Keratinocyte (primary cell): ENCODE measurements around the gene LYVE1. TPM values are rescaled to one million over a fixed set of nuclear protein-coding genes. Genes with fewer than 3 reads are reported as not detected.

Experiments used
- DNase-seq: peaks from one replicate; pipeline ENCODE4 v3.0.0-alpha.2; 2011; ENCODE audit warnings: low read depth, missing footprints, low spot score
- FAIRE-seq: peaks from 2 replicates; lab custom pipeline; 2011; peaks lifted over from hg19 to GRCh38; lab: Jason Lieb, UNC
- H2AFZ ChIP-seq: 2 replicates; pipeline ENCODE4 v1.6.0; 2012; ENCODE audit warnings: low read length, control low read depth, inconsistent platforms; ENCODE audit not compliant: control insufficient read depth
- H3K27ac ChIP-seq: 2 replicates; pipeline ENCODE4 v1.5.1; 2011; ENCODE audit warnings: low read length; ENCODE audit not compliant: control insufficient read depth, insufficient read depth
- H3K27me3 ChIP-seq: 3 replicates; pipeline ENCODE4 v1.6.0; 2011; ENCODE audit warnings: low read length; ENCODE audit not compliant: control insufficient read depth, insufficient read depth; ENCODE audit errors: extremely low read depth
- H3K36me3 ChIP-seq, 2 experiments: 2 replicates in 1 of 2; 3 replicates in 1 of 2; pipeline ENCODE4 v1.5.1; 2011; ENCODE audit warnings: low read length in 2 of 2, mild to moderate bottlenecking in 1 of 2; ENCODE audit not compliant: control insufficient read depth in 2 of 2, insufficient read depth in 2 of 2; ENCODE audit errors: extremely low read depth in 1 of 2
- H3K4me1 ChIP-seq: 3 replicates; pipeline ENCODE4 v1.5.1; 2011; ENCODE audit warnings: low read length; ENCODE audit not compliant: control insufficient read depth, insufficient read depth; ENCODE audit errors: extremely low read depth
- H3K4me2 ChIP-seq: 3 replicates; pipeline ENCODE4 v1.6.0; 2011; ENCODE audit warnings: low read depth, low read length; ENCODE audit not compliant: control insufficient read depth, insufficient read depth; ENCODE audit errors: extremely low read depth
- H3K4me3 ChIP-seq, 3 experiments: fragments of 200-600 bp in 1 of 3; sonication (generic) in 1 of 3; 2 replicates in 2 of 3; 3 replicates in 1 of 3; pipeline ENCODE4 v1.5.1; 2011 to 2016; ENCODE audit warnings: low read length in 3 of 3, mild to moderate bottlenecking in 3 of 3, control low read depth in 2 of 3, inconsistent platforms in 1 of 3, low read depth in 1 of 3, mixed read lengths in 1 of 3, mixed run types in 1 of 3, moderate library complexity in 1 of 3; ENCODE audit not compliant: control insufficient read depth in 2 of 3, insufficient read depth in 2 of 3; ENCODE audit errors: extremely low read depth in 1 of 3
- H3K79me2 ChIP-seq: 2 replicates; pipeline ENCODE4 v1.6.0; 2012; ENCODE audit warnings: low read length; ENCODE audit not compliant: control insufficient read depth, insufficient read depth
- H3K9ac ChIP-seq: 3 replicates; pipeline ENCODE4 v1.6.0; 2011; ENCODE audit warnings: low read length; ENCODE audit not compliant: control insufficient read depth, insufficient read depth; ENCODE audit errors: extremely low read depth
- H3K9me1 ChIP-seq: 3 replicates; pipeline ENCODE4 v1.6.0; 2011; ENCODE audit warnings: low read length; ENCODE audit not compliant: control insufficient read depth, insufficient read depth; ENCODE audit errors: extremely low read depth
- H3K9me3 ChIP-seq: 2 replicates; pipeline ENCODE4 v1.5.1; 2012; ENCODE audit warnings: low read depth, low read length; ENCODE audit not compliant: control insufficient read depth
- H4K20me1 ChIP-seq: 3 replicates; pipeline ENCODE4 v1.6.0; 2011; ENCODE audit warnings: low read length; ENCODE audit not compliant: control insufficient read depth, insufficient read depth; ENCODE audit errors: extremely low read depth
- EZH2 ChIP-seq: IDR thresholded peaks from one replicate; pipeline ENCODE4 v1.6.1; 2012; ENCODE audit warnings: inconsistent platforms, mild to moderate bottlenecking, low read length, moderate library complexity
- dilution Hi-C: fragments of 300-500 bp; cut with MboI; formaldehyde crosslinking; loops from one replicate; pipeline ENCODE4 v1.7.0; 2020; ENCODE audit warnings: low sequenced_read_pairs; ENCODE audit not compliant: extremely low pct_ligation_motif_present
- polyA plus RNA-seq, 5 experiments: library from polyadenylated mRNA; depleted of rRNA in 3 of 5; stranded (reverse) in 3 of 5; stranded (forward) in 1 of 5; unstranded in 1 of 5; fragments of >200 nt; gene quantifications; 1 replicate in 1 of 5; 2 replicates in 3 of 5; 3 replicates in 1 of 5; pipeline versions ENCODE4 v1.2.1 to v1.2.3, GENCODE V29; 2011 to 2012; ENCODE audit warnings: missing spikeins in 2 of 5, low read depth in 1 of 5, low replicate concordance in 1 of 5
- TF ChIP-seq, protein P1 (sequence below), 3 experiments: IDR thresholded peaks in 1 of 3; conservative IDR thresholded peaks in 1 of 3; optimal IDR thresholded peaks in 1 of 3; 2 replicates in 2 of 3; 3 replicates in 1 of 3; pipeline versions ENCODE3 to v1.5.1; 2011; ENCODE audit warnings: low read length in 3 of 3, mild to moderate bottlenecking in 3 of 3, moderate library complexity in 2 of 3, control low read depth in 1 of 3, inconsistent platforms in 1 of 3; ENCODE audit not compliant: insufficient read depth in 2 of 3; ENCODE audit errors: extremely low read depth in 1 of 3

Gene LYVE1
- polyA plus RNA-seq, 1 donor (not counting 4 experiments of a cell fraction or from before 2014, with no cell fraction given), result not detected

DNA sequence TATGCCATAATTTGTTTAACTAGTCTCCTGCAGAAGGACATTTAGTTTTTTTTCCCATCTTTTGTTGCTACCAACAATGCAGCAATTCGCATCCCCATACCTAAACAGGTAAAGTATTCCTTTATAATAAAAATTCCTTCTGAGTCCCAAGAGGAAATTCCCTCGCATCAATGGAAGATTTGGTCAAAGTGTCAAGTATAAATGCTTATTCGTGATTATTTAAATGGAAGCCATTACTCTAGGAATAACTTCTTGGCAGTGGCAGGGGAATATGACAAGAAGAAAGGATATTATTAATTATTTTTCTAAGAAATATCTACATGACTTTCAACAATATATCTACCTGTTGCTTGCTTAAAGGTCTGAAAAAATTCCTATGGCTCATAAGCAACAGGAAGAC is 53.0 kb downstream of the LYVE1 start:
- TF ChIP-seq, protein P1, sequence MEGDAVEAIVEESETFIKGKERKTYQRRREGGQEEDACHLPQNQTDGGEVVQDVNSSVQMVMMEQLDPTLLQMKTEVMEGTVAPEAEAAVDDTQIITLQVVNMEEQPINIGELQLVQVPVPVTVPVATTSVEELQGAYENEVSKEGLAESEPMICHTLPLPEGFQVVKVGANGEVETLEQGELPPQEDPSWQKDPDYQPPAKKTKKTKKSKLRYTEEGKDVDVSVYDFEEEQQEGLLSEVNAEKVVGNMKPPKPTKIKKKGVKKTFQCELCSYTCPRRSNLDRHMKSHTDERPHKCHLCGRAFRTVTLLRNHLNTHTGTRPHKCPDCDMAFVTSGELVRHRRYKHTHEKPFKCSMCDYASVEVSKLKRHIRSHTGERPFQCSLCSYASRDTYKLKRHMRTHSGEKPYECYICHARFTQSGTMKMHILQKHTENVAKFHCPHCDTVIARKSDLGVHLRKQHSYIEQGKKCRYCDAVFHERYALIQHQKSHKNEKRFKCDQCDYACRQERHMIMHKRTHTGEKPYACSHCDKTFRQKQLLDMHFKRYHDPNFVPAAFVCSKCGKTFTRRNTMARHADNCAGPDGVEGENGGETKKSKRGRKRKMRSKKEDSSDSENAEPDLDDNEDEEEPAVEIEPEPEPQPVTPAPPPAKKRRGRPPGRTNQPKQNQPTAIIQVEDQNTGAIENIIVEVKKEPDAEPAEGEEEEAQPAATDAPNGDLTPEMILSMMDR (optimal IDR thresholded peaks at IDR 0.05 in 1 of 3, IDR thresholded peaks at IDR 0.05 in 1 of 3, conservative IDR thresholded peaks at IDR 0.05 in 1 of 3; ENCODE audit: extremely low read depth in 1 of 3, insufficient read depth in 2 of 3, low read length in 3 of 3), result no peak
- TF ChIP-seq EZH2, result no peak
- Histone ChIP-seq H3K4me3 (no peak overlapping the region), H3K4me1 (peaks cover 20% of the 10 kb centered on the region), H3K9ac (no peak overlapping the region), H4K20me1 (no peaks in the 10 kb centered on the region), H3K9me3 (no peaks in the 10 kb centered on the region), H3K9me1 (no peaks in the 10 kb centered on the region), H3K27me3 (no peaks in the 10 kb centered on the region), H2AFZ (no peak overlapping the region), H3K79me2 (peaks cover 2% of the 10 kb centered on the region), H3K36me3 (peaks cover 6% of the 10 kb centered on the region in 2 experiments), H3K4me2 (no peak overlapping the region), H3K27ac (no peak overlapping the region)
- dilution Hi-C loops, result loop anchor here (25.0 kb wide), 1 partner anchor 222 kb away; no protein-coding TSS in a partner anchor
- no peak for FAIRE-seq
- DNase-seq, result no peak

DNA sequence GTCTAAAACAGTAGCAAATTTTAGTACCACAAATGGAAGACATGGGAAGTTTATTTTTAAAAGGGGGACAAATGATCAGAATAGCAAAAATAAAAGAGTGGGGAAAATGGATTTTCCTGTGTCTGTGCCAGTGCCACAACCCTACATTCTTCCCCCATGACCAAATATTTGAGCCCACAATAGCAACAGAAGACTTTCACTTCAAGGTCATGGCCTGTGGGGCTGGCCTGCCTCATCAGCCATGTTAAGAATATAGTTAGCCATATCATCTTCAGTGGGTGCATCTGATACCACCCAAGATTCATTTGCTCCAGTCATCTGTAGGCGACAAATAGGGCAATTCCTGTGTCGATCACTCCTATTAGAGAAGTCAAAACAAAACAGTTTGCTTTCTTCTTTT is 53.8 kb downstream of the LYVE1 start:
- dilution Hi-C loops, result loop anchor here (25.0 kb wide), 1 partner anchor 223 kb away; no protein-coding TSS in a partner anchor
- peaks cover 20% of the 10 kb centered on the region for H3K4me1 ChIP-seq
- H3K9me1 ChIP-seq, result no peaks in the 10 kb centered on the region
- no peak for DNase-seq
- peaks cover 6% of the 10 kb centered on the region in 2 experiments for H3K36me3 ChIP-seq
- no peak overlapping the region for H2AFZ ChIP-seq
- no peak overlapping the region for H3K4me2 ChIP-seq
- H3K27ac ChIP-seq, result no peak overlapping the region
- peaks cover 2% of the 10 kb centered on the region for H3K79me2 ChIP-seq
- no peaks in the 10 kb centered on the region for H3K9me3 ChIP-seq
- FAIRE-seq, result no peak
- no peaks in the 10 kb centered on the region for H4K20me1 ChIP-seq
- H3K27me3 ChIP-seq, result no peaks in the 10 kb centered on the region
- TF ChIP-seq EZH2, result no peak
- TF ChIP-seq, protein P1 (optimal IDR thresholded peaks at IDR 0.05 in 1 of 3, IDR thresholded peaks at IDR 0.05 in 1 of 3, conservative IDR thresholded peaks at IDR 0.05 in 1 of 3; ENCODE audit: extremely low read depth in 1 of 3, insufficient read depth in 2 of 3, low read length in 3 of 3), result no peak
- H3K4me3 ChIP-seq, result no peak overlapping the region
- H3K9ac ChIP-seq, result no peak overlapping the region
